Panc1 (cell line): ENCODE results near the gene ZBTB45.

ENCODE experiments used
- CTCF ChIP-seq: fragments of 450-650 bp; IDR thresholded peaks from 2 replicates; pipeline ENCODE4 v1.5.1; 2017; ENCODE audit warnings: mild to moderate bottlenecking
- POLR2AphosphoS5 ChIP-seq: IDR thresholded peaks from 2 replicates; pipeline ENCODE4 v1.6.1; 2012; ENCODE audit warnings: mild to moderate bottlenecking, low read depth, low read length, moderate library complexity
- TF ChIP-seq, protein P1 (sequence below), 2 experiments: IDR thresholded peaks; 2 replicates each; pipeline ENCODE4 v1.6.1; 2011 to 2012; ENCODE audit warnings: low read depth in 2 of 2, control low read depth in 1 of 2, low read length in 1 of 2, mild to moderate bottlenecking in 1 of 2, moderate library complexity in 1 of 2; ENCODE audit not compliant: insufficient read depth in 1 of 2

- TF ChIP-seq CTCF: no peak
- TF ChIP-seq POLR2AphosphoS5: no peak
- TF ChIP-seq, protein P1, sequence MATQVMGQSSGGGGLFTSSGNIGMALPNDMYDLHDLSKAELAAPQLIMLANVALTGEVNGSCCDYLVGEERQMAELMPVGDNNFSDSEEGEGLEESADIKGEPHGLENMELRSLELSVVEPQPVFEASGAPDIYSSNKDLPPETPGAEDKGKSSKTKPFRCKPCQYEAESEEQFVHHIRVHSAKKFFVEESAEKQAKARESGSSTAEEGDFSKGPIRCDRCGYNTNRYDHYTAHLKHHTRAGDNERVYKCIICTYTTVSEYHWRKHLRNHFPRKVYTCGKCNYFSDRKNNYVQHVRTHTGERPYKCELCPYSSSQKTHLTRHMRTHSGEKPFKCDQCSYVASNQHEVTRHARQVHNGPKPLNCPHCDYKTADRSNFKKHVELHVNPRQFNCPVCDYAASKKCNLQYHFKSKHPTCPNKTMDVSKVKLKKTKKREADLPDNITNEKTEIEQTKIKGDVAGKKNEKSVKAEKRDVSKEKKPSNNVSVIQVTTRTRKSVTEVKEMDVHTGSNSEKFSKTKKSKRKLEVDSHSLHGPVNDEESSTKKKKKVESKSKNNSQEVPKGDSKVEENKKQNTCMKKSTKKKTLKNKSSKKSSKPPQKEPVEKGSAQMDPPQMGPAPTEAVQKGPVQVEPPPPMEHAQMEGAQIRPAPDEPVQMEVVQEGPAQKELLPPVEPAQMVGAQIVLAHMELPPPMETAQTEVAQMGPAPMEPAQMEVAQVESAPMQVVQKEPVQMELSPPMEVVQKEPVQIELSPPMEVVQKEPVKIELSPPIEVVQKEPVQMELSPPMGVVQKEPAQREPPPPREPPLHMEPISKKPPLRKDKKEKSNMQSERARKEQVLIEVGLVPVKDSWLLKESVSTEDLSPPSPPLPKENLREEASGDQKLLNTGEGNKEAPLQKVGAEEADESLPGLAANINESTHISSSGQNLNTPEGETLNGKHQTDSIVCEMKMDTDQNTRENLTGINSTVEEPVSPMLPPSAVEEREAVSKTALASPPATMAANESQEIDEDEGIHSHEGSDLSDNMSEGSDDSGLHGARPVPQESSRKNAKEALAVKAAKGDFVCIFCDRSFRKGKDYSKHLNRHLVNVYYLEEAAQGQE (IDR thresholded peaks at IDR 0.05; ENCODE audit: insufficient read depth in 1 of 2, low read depth in 2 of 2, low read length in 1 of 2): no peak
Measured at GRCh38 chr19:58531034-58531840, 11.6 kb upstream of the ZBTB45 start.
